CD4-positive, alpha-beta T cell (primary cell): Measurements from ENCODE around the gene IL2. TPM values are rescaled to one million over a fixed set of nuclear protein-coding genes. Genes with fewer than 3 reads are reported as not detected.

ENCODE experiments used
- ATAC-seq: fragments of 200-7000 bp; cut with Tn5 transposase; one replicate; pipeline ENCODE4 v1.10.0; 2022; ENCODE audit warnings: mild to moderate bottlenecking; ENCODE audit not compliant: poor library complexity
- CTCF ChIA-PET: fragments of 350-600 bp; sonication (Branson Sonifier 250); formaldehyde crosslinking; loops from one replicate; lab custom pipeline; 2021; ENCODE audit warnings: antibody characterized with exemption, inconsistent platforms; lab: Charles Lee
- POLR2A ChIA-PET: fragments of 350-600 bp; sonication (Branson Sonifier 250); formaldehyde crosslinking; loops from one replicate; lab custom pipeline; 2021; ENCODE audit warnings: antibody characterized with exemption, inconsistent platforms; lab: Charles Lee
- DNase-seq, 14 experiments: peaks; one replicate each; pipeline ENCODE4 v3.0.0-alpha.2; 2013 to 2020; ENCODE audit warnings: mixed read lengths in 2 of 14
- H3K27ac ChIP-seq, 2 donors: one replicate each; pipeline versions ENCODE4 v1.5.1 to v1.7.0; 2013; ENCODE audit warnings: low read length in 2 of 2, low read depth in 1 of 2, mild to moderate bottlenecking in 1 of 2
- H3K27me3 ChIP-seq, 2 experiments: 1 replicate in 1 of 2; 2 replicates in 1 of 2; pipeline versions ENCODE4 v1.6.1 to v1.7.0; 2013; ENCODE audit warnings: low read length in 2 of 2, control low read depth in 1 of 2, mild to moderate bottlenecking in 1 of 2, moderate library complexity in 1 of 2; ENCODE audit not compliant: insufficient read depth in 2 of 2, control insufficient read depth in 1 of 2
- H3K36me3 ChIP-seq: one replicate; pipeline ENCODE4 v1.6.1; 2013; ENCODE audit warnings: low read length, control low read depth; ENCODE audit not compliant: insufficient read depth
- H3K4me1 ChIP-seq: one replicate; pipeline ENCODE4 v1.6.1; 2013; ENCODE audit warnings: low read length, control low read depth; ENCODE audit not compliant: insufficient read depth
- H3K4me3 ChIP-seq: one replicate; pipeline ENCODE4 v1.5.1; 2013; ENCODE audit warnings: mild to moderate bottlenecking, low read length, moderate library complexity
- H3K9me3 ChIP-seq, 2 experiments: 1 replicate in 1 of 2; 2 replicates in 1 of 2; pipeline versions ENCODE4 v1.6.1 to v1.7.0; 2013; ENCODE audit warnings: low read length in 2 of 2, mild to moderate bottlenecking in 2 of 2, control low read depth in 1 of 2, moderate library complexity in 1 of 2; ENCODE audit not compliant: control insufficient read depth in 1 of 2, insufficient read depth in 1 of 2
- H3K27ac Mint-ChIP-seq: one replicate; pipeline ENCODE4 v1.8.0; 2020; ENCODE audit warnings: mixed read lengths
- H3K27me3 Mint-ChIP-seq: one replicate; pipeline ENCODE4 v1.8.0; 2021; ENCODE audit warnings: mixed read lengths
- H3K36me3 Mint-ChIP-seq: one replicate; pipeline ENCODE4 v1.8.0; 2021; ENCODE audit warnings: low read depth, mixed read lengths
- H3K4me1 Mint-ChIP-seq: one replicate; pipeline ENCODE4 v1.8.0; 2021; ENCODE audit warnings: low read depth, mixed read lengths
- H3K4me3 Mint-ChIP-seq: one replicate; pipeline ENCODE4 v1.8.0; 2020; ENCODE audit warnings: mild to moderate bottlenecking, mixed read lengths
- H3K9me3 Mint-ChIP-seq: one replicate; pipeline ENCODE4 v1.8.0; 2020; ENCODE audit warnings: mixed read lengths
- intact Hi-C, 2 experiments: fragments of 100-400 bp; cut with DNase I in 1 of 2; cut with micrococcal nuclease in 1 of 2; formaldehyde crosslinking; loops; one replicate each; pipeline versions ENCODE4 v1.15.1 to v1.9.0; 2023 to 2025; cut with DNase I, micrococcal nuclease
- total RNA-seq, 174 experiments: library from RNA in 2 of 174; stranded (reverse) in 2 of 174; gene quantifications; one replicate each; pipeline ENCODE4 v1.2.3 and lab custom pipeline; 2021 to 2026
- TF ChIP-seq, protein P1 (sequence below): fragments of 200-600 bp; IDR thresholded peaks from one replicate; pipeline ENCODE4 v1.8.0; 2022; ENCODE audit warnings: antibody characterized with exemption, mild to moderate bottlenecking

The IL2 gene
- total RNA-seq, 2 experiments from 2014 or later = 3.7 to 4.7 TPM

DNA sequence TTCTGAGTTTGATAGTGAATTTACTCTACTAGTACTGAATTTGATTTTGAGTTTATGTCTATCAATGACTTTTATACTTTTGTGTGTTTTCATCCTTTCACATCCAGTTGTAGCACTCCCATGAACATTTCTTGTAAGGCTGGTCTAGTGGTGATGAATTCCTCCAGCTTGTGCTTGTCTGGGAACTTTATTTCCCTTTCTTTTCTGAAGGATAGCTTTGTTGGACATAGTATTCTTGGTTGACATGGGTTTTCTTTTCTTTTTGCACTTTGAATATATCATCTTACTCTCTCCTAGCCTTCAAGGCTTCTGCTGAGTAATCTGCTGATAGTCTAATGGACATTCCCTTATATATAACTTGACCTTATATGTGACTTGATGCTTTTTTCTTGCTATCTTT is 32.5 kb upstream of the IL2 start:
- Mint-ChIP-seq H3K27ac (no peak overlapping the region), H3K4me3 (no peak overlapping the region), H3K27me3 (no peaks in the 10 kb centered on the region), H3K4me1 (no peaks in the 10 kb centered on the region), H3K9me3 (peaks cover 10% of the 10 kb centered on the region), H3K36me3 (peaks cover 4% of the 10 kb centered on the region)
- TF ChIP-seq, protein P1, sequence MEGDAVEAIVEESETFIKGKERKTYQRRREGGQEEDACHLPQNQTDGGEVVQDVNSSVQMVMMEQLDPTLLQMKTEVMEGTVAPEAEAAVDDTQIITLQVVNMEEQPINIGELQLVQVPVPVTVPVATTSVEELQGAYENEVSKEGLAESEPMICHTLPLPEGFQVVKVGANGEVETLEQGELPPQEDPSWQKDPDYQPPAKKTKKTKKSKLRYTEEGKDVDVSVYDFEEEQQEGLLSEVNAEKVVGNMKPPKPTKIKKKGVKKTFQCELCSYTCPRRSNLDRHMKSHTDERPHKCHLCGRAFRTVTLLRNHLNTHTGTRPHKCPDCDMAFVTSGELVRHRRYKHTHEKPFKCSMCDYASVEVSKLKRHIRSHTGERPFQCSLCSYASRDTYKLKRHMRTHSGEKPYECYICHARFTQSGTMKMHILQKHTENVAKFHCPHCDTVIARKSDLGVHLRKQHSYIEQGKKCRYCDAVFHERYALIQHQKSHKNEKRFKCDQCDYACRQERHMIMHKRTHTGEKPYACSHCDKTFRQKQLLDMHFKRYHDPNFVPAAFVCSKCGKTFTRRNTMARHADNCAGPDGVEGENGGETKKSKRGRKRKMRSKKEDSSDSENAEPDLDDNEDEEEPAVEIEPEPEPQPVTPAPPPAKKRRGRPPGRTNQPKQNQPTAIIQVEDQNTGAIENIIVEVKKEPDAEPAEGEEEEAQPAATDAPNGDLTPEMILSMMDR = no peak
- Histone ChIP-seq H3K36me3 (no peaks in the 10 kb centered on the region), H3K4me1 (no peaks in the 10 kb centered on the region), H3K27ac (no peak overlapping the region), H3K27me3 (no peaks in the 10 kb centered on the region), H3K4me3 (no peak overlapping the region), H3K9me3 (peaks cover 13 to 21% of the 10 kb centered on the region in 2 experiments)
- intact Hi-C loops = no loop called here
- ChIA-PET CTCF (no interaction called here), POLR2A (no interaction called here)
- no peak for ATAC-seq
- DNase-seq = no peak

DNA sequence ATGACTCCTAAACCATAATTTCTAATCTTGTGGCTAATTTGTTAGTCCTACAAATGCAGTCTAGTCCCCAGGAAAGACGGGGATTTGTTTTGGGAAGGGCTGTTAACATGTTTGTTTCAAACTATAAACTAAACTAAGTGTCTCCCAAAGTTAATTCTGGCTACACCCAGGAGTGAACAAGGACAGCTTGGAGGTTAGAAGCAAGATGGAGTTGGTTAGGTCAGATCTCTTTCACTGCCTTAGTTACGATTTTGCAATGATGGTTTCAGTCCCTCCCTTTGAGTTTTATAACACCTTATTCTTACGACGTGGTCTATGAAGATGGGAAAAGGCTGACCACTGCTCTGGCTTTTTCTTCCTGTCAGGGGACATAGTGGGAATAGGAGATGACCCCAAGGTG is 27.0 kb upstream of the IL2 start:
- H3K27me3 ChIP-seq = no peaks in the 10 kb centered on the region
- ChIA-PET POLR2A (no interaction called here), CTCF (no interaction called here)
- peaks cover 0 to 3% of the 10 kb centered on the region in 2 experiments for H3K9me3 ChIP-seq
- H3K27me3 Mint-ChIP-seq = no peaks in the 10 kb centered on the region
- H3K27ac ChIP-seq = no peak overlapping the region
- H3K27ac Mint-ChIP-seq = no peak overlapping the region
- no peaks in the 10 kb centered on the region for H3K36me3 ChIP-seq
- intact Hi-C loops = no loop called here
- no peak for DNase-seq
- no peak for ATAC-seq
- H3K4me3 Mint-ChIP-seq = no peak overlapping the region
- no peaks in the 10 kb centered on the region for H3K4me1 Mint-ChIP-seq
- TF ChIP-seq, protein P1 = no peak
- H3K36me3 Mint-ChIP-seq = no peaks in the 10 kb centered on the region
- H3K9me3 Mint-ChIP-seq = peaks cover 4% of the 10 kb centered on the region
- no peak overlapping the region for H3K4me3 ChIP-seq
- no peaks in the 10 kb centered on the region for H3K4me1 ChIP-seq

DNA sequence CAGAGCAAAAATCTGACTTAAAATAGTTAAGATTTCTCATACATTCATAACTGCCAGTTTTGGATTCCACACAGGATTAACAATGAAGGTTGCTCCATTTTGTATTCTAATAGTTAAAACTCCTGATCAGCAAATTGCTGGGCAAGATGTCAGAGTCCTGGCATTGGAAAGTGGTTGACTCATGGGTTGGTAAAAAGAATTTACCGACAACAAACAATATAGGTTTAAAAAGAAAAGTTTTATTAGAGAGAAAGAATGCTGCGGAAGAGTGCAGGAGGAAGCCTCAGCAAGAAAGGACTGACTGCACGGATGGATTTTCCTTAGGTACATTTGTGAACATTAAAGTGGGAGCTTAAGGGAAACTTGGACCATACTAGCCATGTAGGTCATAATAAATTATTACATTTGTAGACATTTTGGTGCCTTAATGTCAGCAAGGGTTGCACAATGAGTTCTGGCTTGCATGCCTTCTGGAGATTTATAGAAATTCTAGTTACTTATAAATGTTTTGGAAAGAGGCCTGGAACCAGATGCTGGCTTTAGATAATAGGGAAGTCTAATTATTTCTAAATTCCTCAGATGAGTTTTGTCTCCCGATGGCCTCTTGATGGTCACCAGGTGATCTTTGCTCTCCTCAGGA is 25.4 kb upstream of the IL2 start:
- DNase-seq (no peak), ATAC-seq (no peak)
- Mint-ChIP-seq H3K36me3 (no peaks in the 10 kb centered on the region), H3K27me3 (no peaks in the 10 kb centered on the region), H3K27ac (no peak overlapping the region), H3K4me3 (no peak overlapping the region), H3K4me1 (no peaks in the 10 kb centered on the region), H3K9me3 (peaks cover 3% of the 10 kb centered on the region)
- CTCF ChIA-PET = no interaction called here
- no peaks in the 10 kb centered on the region for H3K4me1 ChIP-seq
- TF ChIP-seq, protein P1 = no peak
- H3K9me3 ChIP-seq = no peaks in the 10 kb centered on the region
- H3K27ac ChIP-seq = no peak overlapping the region
- POLR2A ChIA-PET = no interaction called here
- H3K4me3 ChIP-seq = no peak overlapping the region
- H3K36me3 ChIP-seq = no peaks in the 10 kb centered on the region
- H3K27me3 ChIP-seq = no peaks in the 10 kb centered on the region
- intact Hi-C loops = no loop called here
